GM21390 (cell line): ENCODE measurements around the gene DDX21.
"Not testable (repeated sequence)": the region's sequence is repeated elsewhere in the genome, so short reads cannot be mapped to it uniquely, and the experiment has no call there.

Experiments used
- ATAC-seq: cut with Tn5 transposase; IDR thresholded peaks from one replicate; pipeline ENCODE4 v1.9.1; 2021; ENCODE audit not compliant: unreplicated experiment

The DDX21 gene

DNA sequence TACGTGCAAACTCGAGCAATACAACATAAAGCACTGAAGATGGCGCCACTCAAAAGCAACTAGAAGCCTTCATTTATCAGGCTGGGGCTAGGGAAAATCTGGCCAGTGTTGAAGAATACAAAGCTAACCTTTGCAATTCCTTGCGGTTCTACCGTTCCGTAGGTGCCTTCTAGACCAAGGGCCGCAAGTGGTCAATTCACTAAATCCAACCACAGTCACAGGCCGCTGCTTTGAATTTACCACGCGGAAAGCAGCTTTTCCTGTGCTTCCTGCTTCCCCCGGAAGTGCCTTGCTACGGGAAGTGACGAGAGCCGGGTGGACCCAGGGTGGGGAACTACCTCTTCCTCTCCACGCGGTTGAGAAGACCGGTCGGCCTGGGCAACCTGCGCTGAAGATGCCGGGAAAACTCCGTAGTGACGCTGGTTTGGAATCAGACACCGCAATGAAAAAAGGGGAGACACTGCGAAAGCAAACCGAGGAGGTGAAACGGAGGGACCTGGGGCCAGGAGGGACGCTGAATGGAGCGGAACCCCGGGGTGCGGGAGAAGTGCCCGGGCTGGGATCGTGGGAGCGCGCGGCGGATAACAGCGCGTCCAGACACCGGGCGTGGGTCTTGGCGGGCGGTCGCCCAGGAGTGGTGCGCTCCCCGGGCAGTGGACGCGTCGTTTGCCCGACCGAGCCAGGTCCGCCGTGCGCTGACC, at the start of gene DDX21:
Gene DDX21 (plus strand): TSS at position 339 of the 701 bp plus-strand sequence. CDS start 56 bp downstream, at position 395.
- peak; percentile 88 for ATAC-seq

GRCh38 chr10:68924593-68924992, 31.4 kb upstream of the DDX21 start:
- ATAC-seq: no peak

DNA sequence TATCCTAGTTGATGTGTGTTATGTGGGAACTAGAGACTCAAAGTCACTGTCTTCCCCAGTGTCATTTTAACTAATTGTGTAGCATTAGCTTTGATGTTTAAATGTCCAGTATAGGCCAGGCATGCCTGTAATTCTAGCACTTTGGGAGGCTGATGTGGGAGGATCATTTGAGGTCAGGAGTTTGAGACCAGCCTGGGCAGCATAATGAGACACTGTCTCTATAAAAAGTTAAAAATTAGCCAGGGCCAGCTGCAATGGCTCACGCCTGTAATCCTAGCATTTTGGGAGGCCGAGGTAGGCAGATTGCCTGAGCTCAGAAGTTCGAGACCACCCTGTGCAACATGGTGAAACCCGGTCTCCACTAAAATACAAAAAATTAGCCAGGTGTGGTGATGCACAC, 30.5 kb upstream of the DDX21 start:
- no peak for ATAC-seq

DNA sequence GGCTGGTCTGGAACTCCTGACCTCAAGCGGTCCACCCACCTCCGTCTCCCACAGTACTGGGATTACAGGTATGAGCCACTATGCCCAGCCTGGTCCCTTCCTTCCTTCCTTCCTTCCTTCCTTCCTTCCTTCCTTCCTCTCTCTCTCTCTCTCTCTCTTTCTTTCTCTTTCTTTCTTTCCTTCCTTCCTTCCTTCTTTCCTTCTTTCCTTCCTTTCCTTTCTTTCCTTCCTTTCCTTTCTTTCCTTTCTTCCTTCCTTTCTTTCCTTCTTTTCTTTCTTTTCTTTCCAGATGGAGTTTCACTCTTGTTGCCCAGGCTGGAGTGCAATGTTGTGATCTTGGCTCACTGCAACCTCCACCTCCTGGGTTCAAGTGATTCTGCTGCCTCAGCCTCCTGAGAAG, 26.8 kb upstream of the DDX21 start:
- not testable (repeated sequence) for ATAC-seq

GRCh38 chr10:68929888-68930287, 26.1 kb upstream of the DDX21 start:
- ATAC-seq: not testable (repeated sequence)

GRCh38 chr10:68932860-68933259, 23.1 kb upstream of the DDX21 start:
- not testable (repeated sequence) for ATAC-seq

DNA sequence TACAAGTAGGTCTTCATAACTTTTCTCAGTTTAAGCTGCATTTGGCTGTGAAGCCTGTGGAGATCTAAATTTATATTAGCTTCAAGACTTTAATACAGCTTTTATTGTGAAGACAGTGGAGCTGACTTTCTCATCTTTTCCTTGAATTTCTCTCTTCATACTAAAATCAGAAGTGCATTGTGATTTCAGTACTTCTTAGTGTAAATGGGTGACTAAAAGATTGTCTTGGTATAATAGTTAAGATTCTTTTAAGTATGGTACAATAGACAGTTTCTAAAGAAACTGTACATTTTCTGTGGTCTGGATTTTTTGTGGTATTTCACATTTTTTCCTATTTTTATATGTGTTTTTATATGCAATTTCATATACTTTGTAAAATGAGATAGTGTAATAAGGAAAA, 21.0 kb upstream of the DDX21 start:
- ATAC-seq: no peak

DNA sequence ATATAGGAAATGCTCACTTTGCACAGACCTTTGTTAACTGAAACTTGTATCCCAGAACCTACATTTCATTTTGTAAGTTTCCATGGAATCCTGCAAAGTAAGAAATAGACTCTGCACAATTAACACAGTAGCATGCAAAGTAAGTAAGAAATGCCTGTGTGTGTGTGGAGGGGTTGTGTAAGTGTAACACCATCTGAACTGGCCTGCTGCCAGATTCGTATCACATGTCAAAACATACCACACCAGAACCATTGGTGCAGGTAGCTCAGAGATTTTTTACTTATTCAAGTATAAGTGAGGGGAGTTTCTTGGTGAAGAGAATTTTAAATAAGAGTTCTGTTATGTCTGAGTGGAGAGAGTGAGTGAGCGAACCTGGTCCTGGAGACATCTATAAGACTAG, 17.9 kb upstream of the DDX21 start:
- ATAC-seq: no peak

GRCh38 chr10:68938884-68939283, 17.1 kb upstream of the DDX21 start:
- no peak for ATAC-seq

- ATAC-seq: not testable (repeated sequence)
These were observed 15.1 kb upstream of the DDX21 start for GRCh38 chr10:68940917-68941316.

DNA sequence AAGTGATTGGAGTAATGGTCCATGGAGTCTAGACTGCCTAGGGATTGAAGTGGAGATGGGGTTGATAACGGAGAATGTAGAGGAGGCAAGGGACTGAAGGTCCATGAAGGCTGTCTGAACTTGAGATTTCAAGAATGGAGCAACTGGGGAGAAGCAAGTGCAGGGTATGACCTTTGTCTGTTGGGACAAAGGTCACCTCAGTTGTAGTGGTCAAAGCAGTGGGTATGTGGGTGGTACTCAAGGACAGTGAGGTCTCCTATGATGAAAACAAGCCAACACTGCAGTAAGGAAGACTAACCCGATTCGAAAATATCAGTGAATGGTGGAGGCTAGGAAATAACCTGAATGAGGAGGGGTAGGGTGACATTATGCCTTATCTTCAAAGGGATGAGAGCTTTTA, 5.4 kb upstream of the DDX21 start:
- no peak for ATAC-seq

- ATAC-seq: no peak
These were observed 1.1 kb upstream of the DDX21 start for GRCh38 chr10:68954904-68955303.

GRCh38 chr10:68955355-68955831, 577 bp upstream of the DDX21 start:
- ATAC-seq: no peak

DNA sequence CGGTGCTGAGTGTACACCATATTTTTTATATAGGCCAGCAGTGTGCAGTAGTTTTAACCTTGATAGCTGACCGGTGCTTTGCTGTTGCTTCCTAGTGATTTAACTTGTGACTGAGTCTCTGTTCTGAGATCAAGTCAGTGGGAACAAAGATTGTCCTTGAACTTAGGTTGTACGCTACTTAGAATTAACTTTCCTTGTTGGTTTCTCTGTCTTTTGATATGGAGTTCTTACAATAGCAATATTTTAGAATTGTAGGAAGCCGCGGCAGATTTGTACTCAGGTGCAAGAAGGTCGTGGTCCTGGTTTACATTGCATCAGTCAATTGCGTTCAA, 1.3 kb downstream of the DDX21 start:
- ATAC-seq: no peak

DNA sequence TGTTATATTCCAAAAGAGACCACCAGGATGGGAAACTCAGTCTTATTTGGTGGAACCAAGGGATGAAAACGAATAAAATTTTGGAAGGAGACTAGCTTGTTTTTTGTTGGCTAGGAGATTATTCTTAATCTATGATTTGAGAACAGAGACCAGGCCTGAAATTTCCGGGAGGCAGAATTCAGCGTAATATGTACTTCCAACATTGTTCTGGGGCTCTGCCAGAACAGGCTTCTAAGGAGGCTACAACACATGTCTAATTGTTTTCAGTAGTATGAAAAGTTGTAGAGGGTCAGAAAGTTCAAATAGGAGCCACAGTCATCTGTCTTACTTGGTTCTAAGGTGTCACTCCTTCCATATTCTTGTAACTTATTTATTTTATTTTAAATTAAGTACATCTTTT, 1.7 kb downstream of the DDX21 start:
- ATAC-seq: no peak

DNA sequence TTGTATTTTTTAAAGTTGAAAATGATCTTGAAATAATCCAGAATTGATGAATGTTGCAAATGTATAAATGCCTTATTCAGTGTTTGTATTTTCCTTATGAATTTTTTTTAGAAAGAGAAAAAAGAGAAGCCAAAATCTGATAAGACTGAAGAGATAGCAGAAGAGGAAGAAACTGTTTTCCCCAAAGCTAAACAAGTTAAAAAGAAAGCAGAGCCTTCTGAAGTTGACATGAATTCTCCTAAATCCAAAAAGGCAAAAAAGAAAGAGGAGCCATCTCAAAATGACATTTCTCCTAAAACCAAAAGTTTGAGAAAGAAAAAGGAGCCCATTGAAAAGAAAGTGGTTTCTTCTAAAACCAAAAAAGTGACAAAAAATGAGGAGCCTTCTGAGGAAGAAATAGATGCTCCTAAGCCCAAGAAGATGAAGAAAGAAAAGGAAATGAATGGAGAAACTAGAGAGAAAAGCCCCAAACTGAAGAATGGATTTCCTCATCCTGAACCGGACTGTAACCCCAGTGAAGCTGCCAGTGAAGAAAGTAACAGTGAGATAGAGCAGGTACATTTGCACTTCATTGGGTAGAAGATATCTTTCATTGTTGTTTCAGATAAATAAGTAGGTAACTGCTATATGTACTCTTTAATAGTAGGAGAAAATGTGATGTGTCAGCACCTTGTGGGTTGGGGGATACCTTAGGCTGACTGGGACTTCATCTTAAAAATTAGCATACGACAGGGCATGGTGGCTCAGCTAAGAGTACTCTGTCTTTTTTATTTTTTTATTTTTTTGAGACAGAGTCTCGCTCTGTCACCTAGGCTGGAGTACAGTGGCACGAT, 3.9 kb downstream of the DDX21 start:
- ATAC-seq: no peak

- ATAC-seq: no peak
These were observed 7.2 kb downstream of the DDX21 start for GRCh38 chr10:68963151-68963550.

DNA sequence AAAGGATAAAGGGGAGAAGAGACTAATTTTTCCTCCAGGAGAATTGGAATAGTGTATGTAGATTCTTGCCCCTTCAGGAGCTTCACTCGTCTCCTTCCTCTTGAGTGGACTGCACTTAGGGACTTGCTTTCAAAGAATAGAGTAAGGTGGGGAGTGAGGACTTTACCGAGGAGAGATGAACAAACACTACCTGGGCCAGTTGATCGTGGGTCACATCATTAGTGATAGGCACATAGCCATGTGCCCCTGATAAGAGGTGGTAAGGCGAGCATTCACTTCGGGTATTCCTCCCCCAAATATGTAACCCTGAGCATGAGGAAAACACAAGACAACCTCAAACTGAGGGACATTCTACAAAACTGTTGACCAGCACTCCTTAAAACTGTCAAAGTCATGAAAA, 18.0 kb downstream of the DDX21 start:
- ATAC-seq: no peak

DNA sequence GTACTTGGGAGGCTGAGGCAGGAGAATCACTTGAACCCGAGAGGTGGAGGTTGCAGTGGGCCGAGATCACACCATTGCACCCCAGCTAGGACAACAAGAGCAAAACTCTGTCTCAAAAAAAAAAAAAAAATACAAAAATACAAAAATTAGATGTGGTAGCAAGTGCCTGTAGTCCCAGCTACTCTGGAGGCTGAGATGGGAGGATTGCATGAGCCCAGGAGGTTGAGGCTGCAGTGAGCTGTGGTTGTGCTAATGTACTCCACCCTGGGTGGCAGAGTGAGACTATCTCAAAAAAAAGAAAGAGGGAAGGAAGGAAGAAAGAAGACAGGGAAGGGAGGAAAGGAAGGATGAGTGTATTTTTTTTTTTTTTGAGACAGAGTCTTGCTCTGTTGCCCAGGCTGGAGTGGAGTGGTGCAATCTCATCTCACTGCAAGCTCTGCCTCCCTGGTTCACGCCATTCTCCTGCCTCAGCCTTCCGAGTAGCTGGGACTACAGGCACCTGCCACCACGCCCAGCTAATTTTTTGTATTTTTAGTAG, 20.0 kb downstream of the DDX21 start:
- not testable (repeated sequence) for ATAC-seq

GRCh38 chr10:68979738-68980137, 23.8 kb downstream of the DDX21 start:
- not testable (repeated sequence) for ATAC-seq

DNA sequence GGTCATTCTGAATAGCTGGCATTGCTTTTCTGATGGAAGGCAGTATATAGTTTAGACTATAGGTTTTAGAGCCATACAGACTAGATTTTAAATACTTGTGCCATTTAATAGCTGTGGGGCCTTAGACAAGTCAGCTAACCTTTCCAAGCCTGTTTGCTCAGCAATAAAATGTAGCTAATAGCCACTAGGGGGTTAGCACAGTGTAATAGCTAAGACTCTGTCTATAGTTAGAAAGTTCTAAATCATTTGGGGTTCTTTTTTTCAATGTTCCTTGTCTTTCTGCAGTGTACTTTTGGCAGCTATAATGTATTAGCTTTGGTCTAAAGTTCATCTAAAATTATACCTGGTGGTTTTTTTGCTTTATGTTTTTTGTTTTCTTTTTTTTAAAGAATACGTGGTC, 25.1 kb downstream of the DDX21 start:
- no peak for ATAC-seq

GRCh38 chr10:68982389-68982788, 26.4 kb downstream of the DDX21 start:
- ATAC-seq: no peak
